RWPE2 (cell line): ENCODE data around the gene DENND2A.

Experiments
- ATAC-seq: fragments of 200-7000 bp; cut with Tn5 transposase; 3 replicates; pipeline ENCODE4 v1.9.1; 2021; ENCODE audit warnings: low read depth
- DNase-seq: peaks from one replicate; pipeline ENCODE4 v3.0.0-alpha.2; 2020; ENCODE audit warnings: low spot score
- H3K27ac ChIP-seq: fragments of 450-650 bp; 2 replicates; pipeline ENCODE4 v1.5.1; 2017; ENCODE audit warnings: mild to moderate bottlenecking; ENCODE audit not compliant: poor library complexity, severe bottlenecking
- H3K27me3 ChIP-seq: fragments of 250-450 bp; sonication (Bioruptor Pico); 2 replicates; pipeline ENCODE4 v1.5.1; 2021; ENCODE audit warnings: mild to moderate bottlenecking, moderate library complexity; ENCODE audit not compliant: insufficient read depth, poor library complexity, severe bottlenecking
- H3K36me3 ChIP-seq: fragments of 250-450 bp; sonication (Bioruptor Pico); 2 replicates; pipeline ENCODE4 v1.5.1; 2020; ENCODE audit warnings: low read depth, mild to moderate bottlenecking, moderate library complexity
- H3K4me1 ChIP-seq: fragments of 250-450 bp; sonication (Bioruptor Pico); 2 replicates; pipeline ENCODE4 v1.5.1; 2021; ENCODE audit warnings: mild to moderate bottlenecking, moderate library complexity; ENCODE audit not compliant: insufficient read depth, poor library complexity, severe bottlenecking
- H3K4me3 ChIP-seq: fragments of 250-450 bp; sonication (Bioruptor Pico); 2 replicates; pipeline ENCODE4 v1.5.1; 2021; ENCODE audit warnings: mild to moderate bottlenecking, moderate library complexity; ENCODE audit not compliant: severe bottlenecking
- H3K9me3 ChIP-seq: fragments of 250-450 bp; sonication (Bioruptor Pico); 2 replicates; pipeline ENCODE4 v1.5.1; 2021; ENCODE audit warnings: mild to moderate bottlenecking, moderate library complexity; ENCODE audit not compliant: severe bottlenecking
- CTCF ChIP-seq: fragments of 450-650 bp; IDR thresholded peaks from one replicate; pipeline ENCODE4 v1.5.1; 2017; ENCODE audit warnings: mild to moderate bottlenecking, moderate library complexity; ENCODE audit not compliant: poor library complexity, severe bottlenecking

The DENND2A gene

GRCh38 chr7:140685407-140686087 lies 44.9 kb upstream of the DENND2A start:
- Histone ChIP-seq H3K27ac (no peak overlapping the region), H3K27me3 (no peaks in the 10 kb centered on the region), H3K4me3 (no peak overlapping the region), H3K36me3 (peaks cover 21% of the 10 kb centered on the region), H3K4me1 (no peaks in the 10 kb centered on the region), H3K9me3 (no peaks in the 10 kb centered on the region)
- DNase-seq (no peak), ATAC-seq (no peak)
- TF ChIP-seq CTCF: no peak

GRCh38 chr7:140684066-140684950 lies 43.7 kb upstream of the DENND2A start:
- H3K4me3 ChIP-seq: no peak overlapping the region
- H3K9me3 ChIP-seq: no peaks in the 10 kb centered on the region
- TF ChIP-seq CTCF: no peak
- H3K27me3 ChIP-seq: no peaks in the 10 kb centered on the region
- H3K27ac ChIP-seq: no peak overlapping the region
- DNase-seq (no peak), ATAC-seq (no peak)
- H3K36me3 ChIP-seq: peaks cover 30% of the 10 kb centered on the region
- no peaks in the 10 kb centered on the region for H3K4me1 ChIP-seq

GRCh38 chr7:140683657-140684056 lies 43.0 kb upstream of the DENND2A start:
- H3K4me3 ChIP-seq: no peak overlapping the region
- H3K36me3 ChIP-seq: peaks cover 34% of the 10 kb centered on the region
- no peaks in the 10 kb centered on the region for H3K27me3 ChIP-seq
- ATAC-seq (no peak), DNase-seq (no peak)
- no peak for TF ChIP-seq CTCF
- H3K4me1 ChIP-seq: no peaks in the 10 kb centered on the region
- no peak overlapping the region for H3K27ac ChIP-seq
- no peaks in the 10 kb centered on the region for H3K9me3 ChIP-seq

- DNase-seq: no peak
- Histone ChIP-seq H3K27ac (no peak overlapping the region), H3K36me3 (peaks cover 33% of the 10 kb centered on the region), H3K4me1 (no peaks in the 10 kb centered on the region), H3K9me3 (no peaks in the 10 kb centered on the region), H3K4me3 (no peak overlapping the region), H3K27me3 (no peaks in the 10 kb centered on the region)
- TF ChIP-seq CTCF: no peak
- no peak for ATAC-seq
Measured at GRCh38 chr7:140681766-140682165, 41.2 kb upstream of the DENND2A start.
